GM21786 (cell line): Measurements from ENCODE around the gene MRPS16.
"Not testable (repeated sequence)": the region's sequence is repeated elsewhere in the genome, so short reads cannot be mapped to it uniquely, and the experiment has no call there.

Experiments used
- ATAC-seq: cut with Tn5 transposase; IDR thresholded peaks from one replicate; pipeline ENCODE4 v1.9.1; 2021; ENCODE audit not compliant: unreplicated experiment

Gene MRPS16

DNA sequence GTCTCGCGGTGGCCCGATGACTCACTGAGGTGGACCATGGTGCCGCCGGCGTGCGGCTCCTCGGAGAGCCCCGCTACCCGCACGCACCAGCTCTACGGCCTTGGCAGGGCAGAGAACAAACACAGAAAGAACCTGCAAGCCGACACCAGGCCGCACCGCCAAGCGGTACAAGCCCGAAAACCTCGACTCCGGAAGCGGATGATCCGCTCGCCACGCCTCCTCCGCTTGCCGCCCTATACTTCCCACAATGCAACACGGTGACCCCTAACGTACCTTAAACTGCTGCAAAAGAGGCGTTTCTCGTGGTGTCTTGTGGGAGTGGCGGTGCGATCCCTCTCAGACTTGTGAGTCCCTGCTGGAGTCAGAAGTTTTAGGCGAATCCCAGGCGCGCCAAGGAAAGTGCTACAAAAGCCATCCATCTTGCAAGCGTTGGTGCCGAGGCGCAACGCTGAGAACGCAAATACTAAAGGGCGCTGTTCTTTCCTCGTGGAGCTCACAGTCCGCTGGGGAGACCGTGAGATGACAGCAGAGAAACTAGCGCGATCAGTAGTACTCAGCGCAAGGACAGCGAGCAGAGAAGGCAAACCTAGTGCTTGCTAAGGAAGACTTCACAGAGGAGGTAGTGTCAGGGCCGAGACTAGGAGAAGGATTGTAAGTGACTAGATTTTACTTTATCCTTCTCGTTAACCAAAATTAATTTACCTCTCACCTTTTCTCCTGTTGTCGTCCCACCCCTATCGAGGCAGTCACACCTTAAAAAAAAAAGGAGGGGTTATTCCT lies at the start of gene MRPS16:
Gene MRPS16, minus strand, starts transcription at position 200 of the 780 bp plus-strand sequence. Its CDS starts 162 bp downstream, at position 38.
- peak; percentile 83 for ATAC-seq

DNA sequence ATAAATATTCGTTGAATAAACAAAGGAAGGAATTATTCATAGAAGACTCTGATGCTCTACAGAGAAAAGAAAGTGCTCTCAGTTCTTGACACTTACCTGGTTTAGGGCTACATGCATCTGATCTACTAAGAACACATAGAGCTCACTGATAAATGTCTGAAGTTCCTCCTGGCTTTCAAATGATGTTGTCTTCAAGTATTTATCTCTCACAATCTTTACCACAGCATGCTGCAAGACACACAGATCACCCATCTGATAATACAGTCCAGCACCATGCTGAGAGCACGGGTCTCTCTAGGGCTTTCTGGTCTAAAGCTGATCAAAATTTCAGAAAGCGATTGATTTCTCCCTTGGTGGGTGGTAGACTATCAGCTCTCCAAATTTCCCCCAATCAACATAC lies 44.5 kb upstream of the MRPS16 start:
- no peak for ATAC-seq

DNA sequence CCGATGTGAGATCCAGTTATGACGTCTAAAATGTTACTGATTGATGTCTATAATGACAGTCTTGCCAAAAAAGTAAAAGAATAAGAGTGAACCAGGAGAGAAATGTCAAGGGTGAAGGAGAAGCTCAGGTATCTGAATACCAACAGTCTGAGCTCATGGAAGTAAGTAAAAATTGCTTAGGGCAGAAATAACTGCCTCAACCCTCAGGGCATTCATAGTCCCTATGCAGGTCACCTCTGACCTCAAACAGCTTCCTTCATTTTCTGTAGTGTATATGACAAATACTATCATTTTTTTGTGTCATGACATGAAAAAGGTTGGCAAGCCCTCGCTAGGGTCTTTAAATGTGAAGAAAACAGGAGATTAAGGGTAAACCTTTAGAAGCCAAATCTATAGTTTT lies 41.0 kb upstream of the MRPS16 start:
- no peak for ATAC-seq

DNA sequence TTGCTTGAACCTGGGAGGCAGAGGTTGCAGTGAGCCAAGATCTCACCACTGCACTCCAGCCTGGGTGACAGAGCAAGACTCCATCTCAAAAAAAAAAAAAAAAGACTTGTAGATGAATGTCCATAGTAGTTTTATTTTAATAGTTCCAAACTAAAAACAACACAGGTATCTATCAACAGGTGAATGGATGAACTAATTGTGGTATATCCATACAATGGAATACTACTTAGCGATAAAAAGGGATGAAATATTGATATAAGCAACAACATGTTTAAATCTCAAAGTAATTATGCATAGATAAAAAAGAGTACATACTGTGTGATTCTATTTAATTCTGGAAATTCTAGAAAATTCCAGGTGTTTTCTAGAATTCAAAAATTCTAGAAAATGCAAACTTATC lies 37.5 kb upstream of the MRPS16 start:
- no peak for ATAC-seq

DNA sequence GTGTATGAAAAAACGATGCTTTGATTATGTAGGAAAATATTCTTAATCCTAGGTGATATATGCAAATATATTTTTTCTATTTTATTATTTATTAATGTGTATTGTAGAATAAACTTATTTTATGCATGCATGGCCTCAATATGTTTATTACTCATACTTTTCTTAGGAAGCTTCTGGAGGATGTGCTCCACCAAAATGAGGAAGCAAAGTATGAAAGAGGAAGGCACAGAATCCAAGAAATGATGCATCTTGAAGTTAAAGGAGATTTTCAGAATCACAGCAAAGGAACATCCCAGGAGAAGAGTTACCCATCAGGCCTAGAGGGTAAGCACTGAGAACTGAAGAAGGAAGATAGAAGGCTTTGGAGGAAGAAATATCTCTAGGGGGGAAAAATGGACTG lies 35.0 kb upstream of the MRPS16 start:
- ATAC-seq: no peak

DNA sequence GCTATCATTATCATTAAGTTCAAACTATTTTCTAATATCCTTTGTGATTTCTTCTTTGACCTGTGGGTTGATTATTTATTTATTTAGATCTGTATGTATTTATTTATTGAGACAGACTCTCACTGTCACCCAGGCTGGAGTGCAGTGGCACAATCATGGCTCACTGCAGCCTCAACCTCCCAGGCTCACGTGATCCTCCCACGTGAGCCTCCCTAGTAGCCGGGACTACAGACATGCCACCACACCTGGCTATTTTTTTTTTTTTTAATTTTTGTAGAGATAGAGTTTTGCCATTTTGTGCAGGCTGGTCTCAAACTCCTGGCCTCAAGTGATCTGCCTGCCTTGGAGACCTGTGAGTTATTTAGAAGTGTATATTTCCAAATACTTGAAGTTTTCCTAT lies 28.7 kb upstream of the MRPS16 start:
- ATAC-seq: no peak

DNA sequence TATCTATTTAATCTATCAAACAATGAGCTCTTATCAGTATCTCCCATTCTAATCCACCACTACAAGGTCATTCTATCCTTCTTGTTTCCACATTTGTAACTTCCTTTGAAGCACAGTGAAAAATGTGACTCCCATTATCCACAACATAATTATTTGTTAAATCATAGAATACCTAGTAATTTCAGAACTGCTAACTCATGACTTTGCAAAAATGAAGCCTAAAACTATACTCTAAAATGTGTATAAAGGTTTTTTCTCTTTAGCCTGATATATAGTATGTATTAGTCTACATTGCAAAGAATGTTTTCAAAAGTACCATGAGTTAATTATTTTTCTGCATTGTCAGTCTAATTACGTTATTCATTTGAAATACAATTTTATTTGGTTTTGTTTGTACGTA lies 12.0 kb upstream of the MRPS16 start:
- no peak for ATAC-seq

DNA sequence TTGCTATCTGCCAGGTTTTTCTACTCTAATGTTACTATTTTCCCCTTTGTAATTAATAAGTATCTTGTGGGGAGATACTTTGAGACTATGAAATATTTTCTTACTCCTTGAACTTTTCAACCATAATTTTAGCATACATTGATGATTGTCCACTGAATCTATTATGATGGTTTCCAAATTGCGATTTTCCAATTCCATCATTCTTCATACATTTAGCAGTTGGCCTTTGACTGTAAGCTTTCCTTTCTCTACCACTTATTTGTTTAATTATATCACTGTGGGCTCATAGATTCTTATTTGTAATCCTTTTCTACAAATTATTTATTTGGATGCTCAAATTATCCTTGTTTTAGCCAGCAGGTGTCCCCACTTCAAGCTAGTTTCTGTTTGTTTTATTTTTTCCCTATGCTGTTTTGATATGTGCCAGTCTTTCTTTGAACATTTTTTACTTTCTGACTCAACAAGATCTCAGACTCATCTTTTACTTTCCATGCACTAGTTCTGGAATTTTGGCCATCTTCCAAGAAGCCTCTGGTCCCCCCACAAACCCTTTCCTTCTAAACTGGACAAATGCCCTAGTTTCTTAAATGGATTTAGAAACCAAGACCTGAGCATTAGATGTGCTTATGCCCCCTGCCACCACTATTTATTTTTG lies 11.4 kb upstream of the MRPS16 start:
- ATAC-seq: no peak

DNA sequence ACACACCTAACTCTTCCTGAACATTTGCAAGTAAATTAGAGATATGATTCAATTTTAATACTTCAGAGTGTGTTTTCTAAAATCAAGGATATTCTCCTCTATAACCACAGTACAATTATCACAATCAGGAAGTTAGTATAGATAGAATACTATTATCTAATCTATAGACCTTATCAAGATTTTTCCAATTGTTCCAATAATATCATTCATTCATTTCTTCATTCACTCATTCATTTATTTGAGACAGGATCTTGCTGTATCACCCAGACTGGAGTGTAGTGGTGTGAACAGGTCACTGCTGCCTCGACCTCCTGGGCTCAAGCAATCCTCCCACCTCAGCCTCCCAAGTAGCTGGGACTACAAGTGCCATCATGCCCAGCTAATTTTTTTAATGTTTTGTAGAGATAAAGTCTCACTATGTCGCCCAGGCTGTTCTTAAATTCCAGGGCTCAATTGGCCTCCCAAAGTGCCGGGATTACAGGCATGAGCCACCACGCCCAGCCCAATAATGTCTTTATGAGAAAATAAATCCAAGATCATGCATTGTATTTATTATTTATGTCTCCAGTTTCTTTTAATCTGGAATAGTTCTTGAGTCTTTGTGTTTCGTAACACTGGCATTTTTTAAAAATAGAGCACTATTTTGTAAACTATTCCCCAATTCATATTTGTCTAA lies 10.6 kb upstream of the MRPS16 start:
- no peak for ATAC-seq

DNA sequence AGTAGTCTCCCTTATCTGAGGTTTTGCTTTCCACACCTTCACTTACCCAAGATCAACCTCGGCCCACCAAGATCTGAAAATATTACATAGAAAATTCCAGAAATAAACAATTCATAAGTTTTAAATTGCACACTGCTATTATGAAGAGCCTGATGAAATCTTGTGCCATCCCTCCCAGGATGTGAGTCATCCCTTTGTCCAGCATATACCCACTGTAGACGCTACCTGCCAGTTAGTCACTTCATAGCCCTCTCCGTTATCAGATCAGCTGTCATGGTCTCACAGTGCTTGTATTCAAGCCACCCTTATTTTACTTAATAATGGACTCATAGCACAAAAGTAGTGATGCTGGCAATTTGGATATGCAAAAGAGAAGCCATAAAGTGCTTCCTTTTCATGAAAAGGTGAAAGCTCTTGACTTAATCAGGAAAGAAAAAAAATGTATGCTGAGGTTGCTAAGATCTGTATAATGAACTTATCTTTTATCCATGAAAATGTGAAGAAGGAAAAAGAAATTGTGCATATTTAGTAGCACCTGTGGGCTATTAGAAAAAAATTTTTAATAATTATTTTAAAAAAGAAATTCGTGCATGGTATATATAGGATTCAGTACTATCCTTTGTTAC lies 9.8 kb upstream of the MRPS16 start:
- no peak for ATAC-seq

DNA sequence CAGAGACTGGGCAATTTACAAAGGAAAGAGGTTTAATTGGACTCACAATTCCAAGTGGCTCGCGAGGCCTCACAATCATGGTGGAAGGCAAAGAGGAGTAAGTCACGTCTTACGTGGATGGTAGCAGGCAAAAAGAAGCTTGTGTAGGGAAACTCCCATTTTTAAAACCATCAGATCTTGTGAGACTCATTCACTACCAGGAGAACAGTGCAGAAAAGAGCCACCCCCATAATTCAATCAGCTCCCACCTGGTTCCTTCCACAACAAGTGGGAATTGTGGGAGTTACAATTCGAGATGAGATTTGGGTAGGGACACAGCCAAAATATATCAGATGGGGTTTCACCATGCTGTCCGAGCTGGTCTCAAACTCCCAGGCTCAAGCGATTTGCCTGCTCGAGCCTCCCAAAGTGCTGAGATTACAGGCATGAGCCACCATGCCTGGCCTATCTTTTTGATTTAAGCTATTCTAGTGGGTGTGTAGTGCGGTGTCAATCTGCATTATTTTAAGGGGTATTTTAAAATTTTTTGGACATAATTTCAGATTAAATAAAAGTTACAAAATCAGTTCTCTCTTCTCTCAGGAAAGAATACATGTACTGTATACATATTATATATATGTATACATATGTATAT lies 9.0 kb upstream of the MRPS16 start:
- ATAC-seq: no peak

DNA sequence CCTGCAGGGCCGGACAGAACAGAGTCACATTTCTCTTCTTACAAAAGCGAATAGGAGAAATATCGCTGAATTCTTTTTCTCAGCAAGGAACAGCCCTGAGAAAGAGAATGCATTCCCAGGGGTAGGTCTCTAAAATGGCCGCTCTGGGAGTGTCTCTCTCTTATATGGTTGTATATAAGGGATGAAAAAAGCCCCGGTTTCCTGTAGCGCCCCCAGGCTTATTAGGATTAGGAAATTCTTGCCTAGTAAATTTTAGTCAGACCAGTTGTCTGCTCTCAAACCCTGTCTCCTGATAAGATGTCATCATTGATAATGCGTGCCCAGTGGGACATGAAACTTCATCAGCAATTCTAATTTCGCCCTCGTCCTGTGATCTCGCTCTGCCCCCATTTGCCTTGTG lies 6.2 kb upstream of the MRPS16 start:
- ATAC-seq: not testable (repeated sequence)

DNA sequence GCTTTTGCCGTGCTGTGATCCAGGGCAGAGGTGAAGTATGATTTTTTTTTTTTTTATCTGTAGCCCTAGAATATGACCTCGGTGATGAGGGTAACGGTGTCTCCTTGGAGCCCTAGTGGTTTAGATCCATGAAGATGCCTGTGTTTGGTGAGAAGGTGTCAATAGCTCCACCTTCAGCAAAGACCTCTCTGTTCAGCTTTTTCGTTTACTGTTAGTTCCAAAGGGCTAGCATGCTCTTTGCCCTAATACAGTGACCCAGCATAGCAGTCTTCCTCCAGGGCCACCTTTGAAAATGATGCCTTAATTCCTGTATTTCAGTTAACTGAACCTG lies 746 bp upstream of the MRPS16 start:
- ATAC-seq: no peak

DNA sequence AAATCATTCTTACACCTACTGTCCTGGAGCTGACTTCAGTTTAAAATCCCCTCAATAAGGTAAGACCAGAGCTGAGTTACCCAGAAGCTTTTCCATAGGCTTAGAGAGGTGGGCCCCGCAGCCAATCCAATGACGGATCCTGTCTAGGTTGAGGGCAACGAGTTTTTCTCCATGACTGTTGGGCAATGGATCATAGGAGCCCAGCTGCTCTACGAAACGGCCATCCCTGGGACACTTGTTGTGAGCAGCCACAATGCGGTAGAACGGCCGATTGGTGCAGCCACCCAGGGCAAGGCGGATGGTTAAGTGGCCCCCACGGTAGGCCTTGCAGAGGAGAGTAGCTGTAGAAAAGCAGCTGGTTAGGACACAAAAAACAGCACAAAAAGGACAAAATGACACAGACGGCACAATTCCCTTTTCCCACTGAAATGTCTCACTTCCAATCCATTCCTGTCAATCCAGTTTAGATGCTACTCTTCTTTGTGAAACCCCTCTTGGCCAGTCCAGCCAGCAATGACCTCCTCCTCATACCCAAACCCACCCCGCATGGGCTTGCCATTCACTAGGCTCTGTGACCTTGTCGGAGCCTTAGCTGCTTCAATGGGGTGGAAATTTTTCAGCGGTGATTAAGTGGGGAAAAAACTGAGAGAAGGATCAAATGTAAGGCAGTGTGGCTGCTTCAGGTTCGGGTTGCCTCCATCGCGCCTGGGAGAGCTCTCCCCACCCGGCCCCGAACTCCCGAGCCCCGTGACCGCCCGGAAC lies 580 bp downstream of the MRPS16 start:
- no peak for ATAC-seq

DNA sequence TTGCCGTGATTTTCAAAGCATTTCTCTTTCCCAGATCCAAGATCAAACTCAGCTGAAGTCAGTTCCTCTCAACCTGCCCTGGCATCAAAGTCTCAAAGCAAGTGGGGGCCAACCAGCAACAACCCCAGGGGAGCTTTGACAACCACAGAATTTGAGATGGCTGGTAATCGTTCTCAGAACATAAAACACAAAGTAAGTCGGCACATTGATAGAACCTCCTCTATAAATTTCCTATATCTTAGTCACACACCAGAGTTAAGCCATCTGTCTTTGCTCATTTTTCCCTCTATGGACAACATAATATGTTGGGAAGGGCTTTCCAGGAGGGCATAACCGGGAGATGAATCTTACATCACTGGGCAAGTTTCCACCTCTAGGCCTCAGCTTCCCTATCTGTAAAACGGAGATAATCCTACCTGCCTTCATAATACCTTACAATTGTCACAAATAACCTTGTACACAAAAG lies 4.2 kb downstream of the MRPS16 start:
- no peak for ATAC-seq

DNA sequence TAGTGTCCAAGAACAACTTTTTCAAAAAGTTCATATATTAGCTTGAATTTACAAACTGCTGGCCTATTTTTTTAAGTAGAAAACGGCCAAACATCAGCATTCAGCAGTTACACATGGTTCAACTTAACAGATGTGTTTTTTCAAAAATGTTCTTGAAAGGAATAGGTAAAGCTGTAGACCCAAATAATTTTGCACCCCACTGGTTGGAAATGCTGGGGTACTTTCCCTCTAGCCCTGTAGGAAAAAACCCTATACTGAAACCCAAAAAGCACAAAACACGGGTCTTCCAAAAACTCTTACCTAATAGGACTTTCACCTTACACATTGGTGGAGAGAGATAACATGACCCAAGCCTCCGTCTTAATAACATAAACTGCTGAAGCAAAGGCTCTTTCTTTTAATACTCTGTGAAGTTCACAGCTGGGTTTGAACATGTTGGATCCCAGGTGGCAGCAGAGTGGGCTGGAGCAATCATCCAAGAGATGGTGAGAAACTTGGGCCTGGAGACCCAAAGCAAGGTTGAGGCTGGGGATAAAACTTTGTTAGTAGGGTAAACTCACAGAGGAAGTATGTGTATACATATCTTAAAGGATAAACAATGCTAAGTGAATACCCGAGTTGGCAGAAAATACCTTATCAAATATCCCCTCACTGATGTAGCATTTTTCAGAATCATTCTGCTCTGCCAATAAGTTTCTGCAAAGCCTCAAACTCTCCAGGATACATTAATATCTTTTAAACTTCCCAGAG lies 4.8 kb downstream of the MRPS16 start:
- no peak for ATAC-seq

DNA sequence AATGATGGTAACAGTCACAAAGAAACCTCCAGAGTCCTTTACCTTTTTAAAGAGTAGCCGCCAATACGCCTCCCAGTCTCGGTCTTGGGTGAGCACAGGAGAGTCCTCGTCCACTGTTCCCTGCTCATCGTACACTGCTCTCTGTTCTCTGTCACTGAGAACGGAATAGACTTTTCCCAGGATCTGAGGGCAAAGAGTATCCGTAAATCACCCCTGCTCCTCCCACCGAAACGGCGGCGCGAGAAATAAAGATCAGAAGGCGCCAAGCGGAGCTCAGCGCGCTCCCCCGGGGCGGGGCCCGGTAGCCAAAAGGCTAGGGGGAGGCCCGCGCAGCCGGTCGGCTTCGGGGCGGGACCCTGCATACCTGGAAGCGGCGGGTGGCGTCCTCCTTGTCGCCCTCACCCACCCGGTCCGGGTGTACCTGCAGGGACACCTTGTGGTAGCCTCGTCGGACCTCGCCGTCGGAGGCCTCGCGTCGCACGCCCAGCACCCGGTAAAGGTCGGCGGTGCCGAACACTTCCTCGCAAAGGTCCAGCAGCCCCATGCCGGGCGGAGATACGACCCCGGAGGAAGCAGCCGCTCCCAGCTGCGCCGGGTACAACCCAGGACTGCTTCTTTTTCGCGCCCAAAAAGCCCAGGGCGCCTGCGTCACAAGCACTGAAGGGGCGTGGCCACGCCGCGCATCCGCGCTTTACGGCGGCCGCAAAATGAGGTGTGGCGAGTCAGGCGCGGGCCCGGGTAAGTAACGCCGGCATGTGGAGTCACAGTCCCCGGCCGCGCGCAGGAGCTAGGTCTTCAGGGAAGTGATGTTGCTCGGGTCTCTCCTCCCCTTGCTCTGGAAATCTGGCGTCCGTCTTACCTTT lies 5.6 kb downstream of the MRPS16 start, which contains the start of gene DNAJC9:
Gene DNAJC9, minus strand, starts transcription at position 610 of the 863 bp plus-strand sequence. Its CDS starts 66 bp downstream, at position 544.
- peak; percentile 84 for ATAC-seq

DNA sequence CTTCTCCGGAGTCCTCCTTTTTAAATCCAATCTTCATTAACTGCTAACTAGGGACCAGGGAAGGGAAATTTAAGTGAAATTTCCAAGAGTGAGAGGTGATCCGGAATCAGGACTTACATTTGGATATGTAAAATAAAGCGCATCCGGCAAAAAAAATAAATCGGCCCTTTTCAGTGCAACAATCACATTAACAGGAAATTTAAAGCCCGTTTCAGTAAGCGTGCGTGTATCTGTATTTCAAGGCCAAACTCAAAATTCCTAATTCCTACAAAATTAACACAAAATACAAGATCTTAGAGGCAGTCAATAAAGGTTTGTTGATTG lies 6.2 kb downstream of the MRPS16 start:
- no peak for ATAC-seq
